Thymus (tissue), 11 donors: ENCODE data around the gene ADI1. TPM values are rescaled to one million over a fixed set of nuclear protein-coding genes. Genes with fewer than 3 reads are reported as not detected.

Source experiments
- DNase-seq, 9 donors: peaks; one replicate each; pipeline ENCODE4 v3.0.0-alpha.2; 2013; ENCODE audit warnings: low spot score in 9 of 9, low read depth in 6 of 9, missing footprints in 1 of 9
- H3K27ac ChIP-seq, 2 donors: one replicate each; pipeline ENCODE4 v1.5.1; 2013; ENCODE audit warnings: control low read depth in 1 of 2, low read depth in 1 of 2, low read length in 1 of 2, mild to moderate bottlenecking in 1 of 2, moderate library complexity in 1 of 2
- H3K27me3 ChIP-seq, 2 donors: one replicate each; pipeline ENCODE4 v1.5.1; 2013; ENCODE audit warnings: low read length in 1 of 2; ENCODE audit not compliant: control insufficient read depth in 2 of 2, insufficient read depth in 1 of 2
- H3K36me3 ChIP-seq, 2 donors: one replicate each; pipeline ENCODE4 v1.5.1; 2013; ENCODE audit warnings: low read length in 1 of 2, mild to moderate bottlenecking in 1 of 2, moderate library complexity in 1 of 2; ENCODE audit not compliant: control insufficient read depth in 2 of 2, insufficient read depth in 2 of 2
- H3K4me1 ChIP-seq, 2 donors: one replicate each; pipeline ENCODE4 v1.5.1; 2013; ENCODE audit warnings: low read length in 2 of 2; ENCODE audit not compliant: control insufficient read depth in 2 of 2, insufficient read depth in 2 of 2
- H3K4me3 ChIP-seq, 2 donors: one replicate each; pipeline ENCODE4 v1.5.1; 2013; ENCODE audit warnings: low read length in 2 of 2, control low read depth in 1 of 2, mild to moderate bottlenecking in 1 of 2
- H3K9me3 ChIP-seq, 2 donors: one replicate each; pipeline ENCODE4 v1.5.1; 2013; ENCODE audit warnings: low read length in 1 of 2, mild to moderate bottlenecking in 1 of 2; ENCODE audit not compliant: control insufficient read depth in 2 of 2, insufficient read depth in 1 of 2
- WGBS: extraction: QIAGEN DNeasy Blood & Tissue Kit; methylation state at CpG from one replicate; pipeline ENCODE4 v1.1.7; 2013; 5-methylcytosine and 5-hydroxymethylcytosine counted together
- polyA plus RNA-seq: library from polyadenylated mRNA; stranded (reverse); fragments of 200-250 nt; gene quantifications from one replicate; pipeline ENCODE4 v1.2.3, GENCODE V29; 2013
- total RNA-seq: library from RNA; stranded (reverse); fragments of 120-200 nt; gene quantifications from one replicate; pipeline ENCODE4 v1.2.4, GENCODE V29; 2013
- donor health status: healthy.

ADI1 gene
- total and polyA plus RNA-seq, 2 donors: 28.1 to 50.0 TPM

DNA sequence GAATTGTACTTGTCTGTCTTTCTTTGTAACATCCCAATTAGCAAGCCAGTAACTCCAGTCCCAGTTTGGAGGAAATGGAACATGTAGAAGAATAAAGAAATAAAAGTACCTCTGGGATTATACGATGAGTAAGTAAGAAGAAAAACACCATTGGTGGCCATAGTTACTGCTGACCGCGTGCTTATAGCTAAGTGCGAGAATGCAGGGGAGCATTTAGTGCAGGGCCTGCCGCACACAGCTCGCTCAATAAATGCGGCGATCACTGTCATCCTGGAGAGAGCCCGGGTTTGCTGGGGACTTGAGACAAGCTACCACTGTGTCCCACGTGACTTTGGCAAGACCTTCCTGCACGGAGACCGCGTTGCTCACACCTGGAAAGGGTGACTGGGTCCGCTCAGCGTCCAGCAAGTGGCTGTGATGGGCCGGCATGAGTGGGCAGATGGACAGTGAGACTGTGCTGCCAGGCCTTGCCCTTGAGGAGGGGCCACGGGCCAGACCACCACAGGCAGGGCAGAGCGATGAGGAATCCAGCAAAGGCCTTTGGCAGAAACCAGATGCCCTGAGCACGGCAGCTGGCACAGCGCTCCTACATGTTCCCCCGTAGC lies 54.8 kb downstream of the ADI1 start:
- no peaks in the 10 kb centered on the region for H3K27me3 ChIP-seq
- 99% methylated on average over 21 of the region's 21 CpGs for WGBS
- peaks cover 50 to 58% of the 10 kb centered on the region in 2 donors for H3K36me3 ChIP-seq
- no peak overlapping the region for H3K4me3 ChIP-seq
- peaks cover 14 to 30% of the 10 kb centered on the region in 2 donors for H3K4me1 ChIP-seq
- no peak for DNase-seq
- no peaks in the 10 kb centered on the region for H3K9me3 ChIP-seq
- no peak overlapping the region for H3K27ac ChIP-seq

DNA sequence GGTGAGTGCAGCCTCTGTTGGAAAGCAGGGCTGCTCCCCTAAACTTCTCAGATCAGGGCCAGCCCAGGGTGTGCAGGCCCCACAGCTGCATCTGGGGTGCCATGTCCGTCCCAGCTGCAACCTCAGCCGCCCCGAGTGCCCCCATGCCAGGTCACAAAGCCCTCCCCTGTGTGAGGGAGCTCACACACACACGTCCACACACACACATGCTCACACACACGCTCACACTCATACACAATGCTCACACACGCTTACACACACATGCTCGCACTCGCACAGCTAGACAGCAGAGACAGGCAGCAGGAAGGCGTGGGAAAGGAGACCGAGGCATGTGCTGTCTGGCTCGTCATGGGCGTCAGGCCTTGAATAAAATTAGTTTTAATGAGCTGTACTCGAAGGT lies 55.4 kb downstream of the ADI1 start:
- WGBS: 97% methylated on average over 13 of the region's 13 CpGs
- H3K27ac ChIP-seq: no peak overlapping the region
- H3K9me3 ChIP-seq: no peaks in the 10 kb centered on the region
- peaks cover 52 to 54% of the 10 kb centered on the region in 2 donors for H3K36me3 ChIP-seq
- peaks cover 14 to 30% of the 10 kb centered on the region in 2 donors for H3K4me1 ChIP-seq
- no peak overlapping the region for H3K4me3 ChIP-seq
- H3K27me3 ChIP-seq: no peaks in the 10 kb centered on the region
- no peak for DNase-seq

DNA sequence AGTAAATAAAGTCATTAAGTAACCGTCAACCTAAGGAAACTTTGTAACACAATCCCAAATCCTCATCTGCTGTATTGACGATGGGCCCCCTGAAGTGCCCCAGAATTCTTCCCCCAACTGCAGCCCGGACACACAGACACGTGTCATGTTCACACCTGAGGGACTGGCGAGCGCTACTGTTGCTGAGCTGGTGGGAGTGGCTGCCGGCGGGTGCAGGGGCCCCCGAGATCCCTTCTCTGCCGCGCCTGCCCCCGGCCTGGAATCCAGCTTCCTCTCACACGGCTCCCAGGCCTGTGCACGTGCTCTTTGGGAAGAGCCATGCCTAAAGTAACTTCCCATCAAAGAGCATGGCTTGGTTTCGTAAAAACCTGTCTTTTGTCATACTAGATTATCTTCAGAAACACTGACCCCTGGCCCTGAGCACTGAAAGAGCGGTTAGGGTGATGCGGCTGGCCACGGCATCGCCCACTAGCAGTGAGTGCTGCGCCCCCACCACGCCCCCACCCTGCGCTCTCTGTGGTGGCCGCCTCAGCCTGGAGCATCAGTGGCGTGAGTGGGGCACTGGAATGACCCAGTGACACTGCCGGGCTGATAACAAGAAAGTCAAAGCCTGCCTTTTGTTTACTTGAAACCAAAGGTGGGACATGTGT lies 56.0 kb downstream of the ADI1 start:
- Histone ChIP-seq H3K27me3 (no peaks in the 10 kb centered on the region), H3K9me3 (no peaks in the 10 kb centered on the region), H3K4me1 (peaks cover 14 to 30% of the 10 kb centered on the region in 2 donors), H3K4me3 (no peak overlapping the region), H3K27ac (no peak overlapping the region), H3K36me3 (peaks cover 50 to 51% of the 10 kb centered on the region in 2 donors)
- no peak for DNase-seq
- 94% methylated on average over 25 of the region's 25 CpGs for whole genome bisulfite sequencing

DNA sequence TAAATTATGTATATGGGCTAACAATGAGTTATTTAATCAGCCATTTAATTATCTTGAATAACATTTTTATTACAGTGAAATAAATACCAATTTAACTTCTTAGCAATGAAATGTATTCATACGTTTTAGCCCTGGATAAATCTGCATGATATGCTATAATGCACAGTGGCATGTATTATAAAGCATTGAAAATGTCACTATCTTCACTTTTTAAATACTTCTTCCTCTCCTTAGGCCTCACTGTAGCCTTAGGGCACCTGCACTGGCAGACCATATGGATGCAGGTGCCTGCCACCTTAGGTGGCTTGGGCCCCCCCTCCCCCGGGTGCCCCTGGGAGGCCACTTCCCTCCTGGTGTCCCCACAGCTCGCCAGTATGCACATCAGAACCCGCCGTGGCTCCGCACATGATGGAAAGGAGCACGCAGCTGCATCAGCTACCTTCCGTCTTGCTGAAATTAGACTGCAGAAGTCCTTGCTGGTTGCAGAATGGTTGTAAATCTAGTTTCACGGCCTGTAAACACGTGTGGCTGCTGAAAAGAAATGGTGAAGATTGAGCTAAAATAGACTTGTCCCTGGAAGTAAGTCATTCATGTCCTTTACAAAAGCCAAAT lies 56.7 kb downstream of the ADI1 start:
- no peaks in the 10 kb centered on the region for H3K27me3 ChIP-seq
- H3K27ac ChIP-seq: peak overlapping the region in 1 of 2 donors; percentile 1
- DNase-seq: peak in 1 of 9 donors; percentile 19
- H3K9me3 ChIP-seq: no peaks in the 10 kb centered on the region
- WGBS: 63% methylated on average over 10 of the region's 10 CpGs
- no peak overlapping the region for H3K4me3 ChIP-seq
- peaks cover 14 to 30% of the 10 kb centered on the region in 2 donors for H3K4me1 ChIP-seq
- peaks cover 42 to 52% of the 10 kb centered on the region in 2 donors for H3K36me3 ChIP-seq

DNA sequence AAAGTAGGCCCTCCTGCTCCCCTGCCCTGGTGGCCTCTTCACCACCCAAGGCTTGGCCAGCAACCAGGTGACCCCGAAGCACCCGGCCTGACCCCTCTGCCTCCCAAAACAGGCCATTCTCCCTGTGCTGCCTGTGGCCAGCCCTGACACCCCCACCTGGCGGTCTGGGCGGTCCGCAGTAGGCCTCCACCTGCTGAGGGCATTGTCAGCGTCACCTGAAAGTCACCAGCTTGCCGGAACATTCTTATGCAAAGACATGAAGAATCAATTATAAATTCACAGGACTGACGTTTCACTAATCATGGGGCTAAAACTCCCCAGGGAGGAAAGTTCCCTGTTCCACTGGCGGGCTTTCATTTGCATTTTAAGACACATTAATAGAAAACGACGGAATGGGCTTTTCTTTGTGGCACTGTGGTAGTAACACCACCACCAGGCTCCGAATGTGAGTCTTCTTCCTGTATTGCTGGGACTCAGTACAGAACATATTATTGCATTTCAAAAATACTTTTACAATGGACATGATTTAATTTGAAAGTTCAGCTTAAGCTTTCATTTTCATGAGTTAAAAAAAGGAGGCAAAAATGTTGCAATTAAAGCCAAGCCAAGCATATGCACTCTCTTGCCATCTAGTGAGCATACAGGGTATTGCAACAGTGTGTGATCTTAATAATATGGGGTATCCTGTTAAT lies 57.4 kb downstream of the ADI1 start:
- Histone ChIP-seq H3K36me3 (peaks cover 39 to 49% of the 10 kb centered on the region in 2 donors), H3K4me3 (no peak overlapping the region), H3K9me3 (no peaks in the 10 kb centered on the region), H3K27me3 (no peaks in the 10 kb centered on the region), H3K4me1 (peaks cover 14 to 30% of the 10 kb centered on the region in 2 donors), H3K27ac (peak overlapping the region; percentile 34 to 59)
- peak in 8 of 9 donors; percentile 41 to 79 (median 58) for DNase-seq
- WGBS: 80% methylated on average over 12 of the region's 12 CpGs

DNA sequence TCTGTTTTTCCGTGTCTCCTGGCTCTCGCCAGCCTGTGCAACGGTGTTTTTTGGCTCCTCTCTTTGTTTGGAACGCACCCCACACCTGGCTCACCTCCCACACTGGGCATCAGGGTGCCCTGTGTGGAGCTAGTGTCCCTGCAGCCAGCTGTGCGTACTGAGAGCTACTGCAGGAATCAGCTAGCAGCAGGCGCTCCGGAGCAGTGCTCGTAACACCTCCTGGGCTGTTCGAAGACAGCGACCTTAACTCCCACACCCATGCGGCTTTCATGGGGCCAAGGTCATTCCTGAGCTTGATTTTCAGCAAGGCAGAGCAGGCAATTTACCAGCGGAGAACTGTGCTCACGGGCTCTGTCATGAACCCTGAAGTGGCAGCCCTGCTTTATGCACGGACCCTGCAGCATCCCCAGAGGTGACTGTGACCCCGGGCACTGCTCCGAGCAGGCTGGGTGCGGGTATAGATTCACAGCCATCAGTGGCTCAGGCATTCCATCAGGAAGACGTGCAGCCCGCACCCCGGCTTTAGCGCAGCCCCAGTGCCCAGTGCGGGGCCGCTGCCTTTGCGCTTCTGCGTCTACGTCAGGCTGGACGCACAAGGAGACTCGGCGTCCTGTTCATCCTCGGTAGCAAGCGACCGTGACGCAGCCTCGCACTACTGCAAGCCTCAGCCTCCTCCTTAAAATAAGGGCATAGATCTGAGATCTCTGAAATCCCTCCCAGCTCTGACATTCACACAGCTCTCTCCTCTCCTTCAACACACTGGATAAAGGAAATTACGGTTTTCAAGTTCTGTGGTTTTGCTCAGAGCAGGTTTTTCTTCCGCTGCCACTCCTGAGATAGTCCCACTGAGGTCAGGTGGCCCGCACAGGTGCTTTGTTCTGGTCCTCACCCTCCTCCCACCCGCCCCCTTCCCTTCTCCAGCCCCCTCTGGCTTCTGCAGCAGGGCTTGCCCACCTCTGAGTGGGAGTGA lies 58.2 kb downstream of the ADI1 start:
- H3K27ac ChIP-seq: peak overlapping the region; percentile 59 to 62
- no peaks in the 10 kb centered on the region for H3K9me3 ChIP-seq
- peak in 5 of 9 donors; percentile 11 to 57 (median 29) for DNase-seq
- peaks cover 14 to 30% of the 10 kb centered on the region in 2 donors for H3K4me1 ChIP-seq
- no peak overlapping the region for H3K4me3 ChIP-seq
- H3K36me3 ChIP-seq: peaks cover 37 to 44% of the 10 kb centered on the region in 2 donors
- 79% methylated on average over 38 of the region's 38 CpGs for WGBS
- H3K27me3 ChIP-seq: no peaks in the 10 kb centered on the region

DNA sequence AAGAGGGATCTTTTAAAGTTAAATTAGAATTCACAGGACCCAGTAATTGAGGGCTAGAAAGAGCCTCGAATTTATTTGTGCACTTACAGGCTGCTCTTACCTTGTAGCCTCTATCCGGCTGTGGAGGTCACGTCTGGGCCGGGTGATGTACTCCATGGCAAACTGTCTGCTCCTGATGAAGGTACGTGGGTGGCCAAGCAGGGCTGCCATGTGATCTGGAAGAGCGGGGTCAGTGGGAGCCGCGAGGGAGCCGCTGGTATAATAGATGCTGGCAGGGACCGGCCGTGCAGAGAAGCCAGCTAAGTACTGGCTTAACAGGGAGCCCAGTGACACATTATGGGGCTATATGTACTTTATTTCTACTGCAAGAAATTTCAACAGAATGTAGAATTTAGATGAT lies 59.2 kb downstream of the ADI1 start:
- Histone ChIP-seq H3K36me3 (peaks cover 28 to 36% of the 10 kb centered on the region in 2 donors), H3K27ac (no peak overlapping the region), H3K4me3 (no peak overlapping the region), H3K9me3 (no peaks in the 10 kb centered on the region), H3K4me1 (peaks cover 14 to 30% of the 10 kb centered on the region in 2 donors), H3K27me3 (no peaks in the 10 kb centered on the region)
- DNase-seq: no peak
- 93% methylated on average over 11 of the region's 11 CpGs for WGBS

DNA sequence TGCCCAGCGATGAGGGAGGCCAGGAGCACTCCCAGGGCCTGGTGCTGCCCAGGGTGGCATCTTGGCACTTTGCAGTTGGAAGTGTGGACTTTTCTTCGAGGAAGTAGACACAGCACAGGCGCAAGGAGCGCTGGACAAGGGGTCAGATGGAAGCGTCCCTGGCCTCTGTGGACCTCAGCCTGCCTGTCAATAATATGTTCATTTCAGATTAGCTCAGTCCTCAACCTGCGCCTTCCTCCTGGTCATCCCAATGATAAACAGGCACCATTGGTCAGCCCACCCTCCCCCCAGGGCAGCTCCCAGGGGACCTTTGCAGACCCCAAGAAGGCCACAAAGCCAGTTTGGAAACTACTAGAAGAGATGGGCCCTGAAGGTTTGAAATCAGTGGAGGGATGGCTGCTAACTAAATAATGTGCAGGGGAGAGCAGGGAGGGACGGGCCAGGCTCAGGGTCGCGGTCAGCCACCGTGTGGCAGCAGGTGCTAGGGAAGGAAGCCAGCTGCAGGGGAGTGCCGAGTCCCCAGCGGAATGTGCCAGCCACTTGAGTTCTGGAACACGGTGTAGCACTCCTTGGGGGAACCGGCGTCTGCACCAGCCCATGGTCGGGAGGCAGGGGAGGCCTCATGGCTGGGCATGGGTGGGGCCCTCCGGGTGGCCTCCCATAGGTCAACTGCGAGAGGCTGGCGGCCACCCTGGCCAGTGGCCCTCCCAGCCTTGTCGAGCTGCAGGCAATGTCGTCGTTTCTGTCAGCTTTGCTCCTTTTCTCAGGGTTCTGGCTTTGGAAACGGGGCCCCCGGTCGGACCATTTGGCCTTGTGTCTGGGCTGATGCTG lies 59.9 kb downstream of the ADI1 start:
- Histone ChIP-seq H3K4me1 (peaks cover 14 to 30% of the 10 kb centered on the region in 2 donors), H3K9me3 (no peaks in the 10 kb centered on the region), H3K27me3 (no peaks in the 10 kb centered on the region), H3K36me3 (peaks cover 22 to 38% of the 10 kb centered on the region in 2 donors), H3K27ac (no peak overlapping the region), H3K4me3 (no peak overlapping the region)
- 95% methylated on average over 25 of the region's 25 CpGs for WGBS
- DNase-seq: no peak
